H1 (cell line): ENCODE results near the gene ELAVL2. TPM values are rescaled to one million over a fixed set of nuclear protein-coding genes. Genes with fewer than 3 reads are reported as not detected.

Experiments
- CHD7 ChIP-seq: fragments of 300-600 bp; sonication (generic); IDR thresholded peaks from 2 replicates; pipeline ENCODE4 v1.7.1; 2012; ENCODE audit warnings: low read length, moderate library complexity, mild to moderate bottlenecking, inconsistent platforms; ENCODE audit not compliant: insufficient replicate concordance
- CTBP2 ChIP-seq: IDR thresholded peaks from 2 replicates; pipeline ENCODE4 v1.7.0; 2011; ENCODE audit warnings: borderline replicate concordance, mild to moderate bottlenecking, moderate library complexity, mixed read lengths, low read length; ENCODE audit not compliant: insufficient read depth, insufficient read length
- EZH2 ChIP-seq: fragments of 200-600 bp; sonication (generic); IDR thresholded peaks from 2 replicates; pipeline ENCODE4 v1.7.1; 2012; ENCODE audit warnings: low read depth, mild to moderate bottlenecking, moderate library complexity, low read length, inconsistent platforms; ENCODE audit not compliant: severe bottlenecking
- GTF2F1 ChIP-seq: IDR thresholded peaks from 2 replicates; pipeline ENCODE4 v1.6.1; 2012; ENCODE audit warnings: low read depth, low read length, improper control_type of control experiment, borderline replicate concordance
- KDM5A ChIP-seq: fragments of 200-600 bp; IDR thresholded peaks from 2 replicates; pipeline ENCODE4 v1.7.1; 2012; ENCODE audit warnings: mild to moderate bottlenecking, low read length, inconsistent platforms, mixed read lengths
- NANOG ChIP-seq: IDR thresholded peaks from 2 replicates; pipeline ENCODE4 v1.6.1; 2011; ENCODE audit warnings: low read length, low read depth, mild to moderate bottlenecking, inconsistent platforms; ENCODE audit not compliant: insufficient read depth, poor library complexity, severe bottlenecking
- SAP30 ChIP-seq: fragments of 300-600 bp; sonication (generic); IDR thresholded peaks from 2 replicates; pipeline ENCODE4 v1.7.1; 2012; ENCODE audit warnings: low read length, moderate library complexity, mild to moderate bottlenecking, inconsistent platforms; ENCODE audit not compliant: insufficient read depth, insufficient replicate concordance
- ZNF274 ChIP-seq: IDR thresholded peaks from 2 replicates; pipeline ENCODE4 v1.7.0; 2012; ENCODE audit warnings: low read length, borderline replicate concordance; ENCODE audit errors: extremely low read depth
- polyA plus RNA-seq, 7 experiments: library from polyadenylated mRNA; depleted of rRNA in 3 of 7; stranded (reverse) in 5 of 7; unstranded in 2 of 7; fragments of >200 nt in 5 of 7; fragments of 200-250 nt in 2 of 7; gene quantifications; 1 replicate in 5 of 7; 2 replicates in 1 of 7; 4 replicates in 1 of 7; pipeline versions ENCODE4 v1.2.1 to v1.2.3, GENCODE V29; 2011 to 2013; ENCODE audit warnings: missing spikeins in 2 of 7, mixed read lengths in 2 of 7
- total RNA-seq: library from RNA; stranded (reverse); fragmentation: NEBNext Ultra II Directional; extraction: Animal tissue kit (Norgen Biotek cat#: 25700); gene quantifications from 2 replicates; pipeline ENCODE4 v1.2.1, GENCODE V29; 2021

Gene ELAVL2
- total and polyA plus RNA-seq, 2 of the 8 experiments (the other 6 are each of a cell fraction or from before 2014, with no cell fraction given), result 4.9 to 21.9 TPM

- no peak for TF ChIP-seq CHD7
- no peak for TF ChIP-seq EZH2
- TF ChIP-seq CTBP2, result no peak
- no peak for TF ChIP-seq ZNF274
- TF ChIP-seq KDM5A, result no peak
- TF ChIP-seq SAP30, result no peak
- TF ChIP-seq GTF2F1, result no peak
- TF ChIP-seq NANOG, result no peak
Measured at GRCh38 chr9:23801523-23801922, 24.5 kb downstream of the ELAVL2 start (continued).
